ENCODE measurements around the gene ANXA2. TPM values are rescaled to one million over a fixed set of nuclear protein-coding genes. Genes with fewer than 3 reads are reported as not detected.

ANXA2 gene
- total RNA-seq, 5 donors from 2014 or later (not counting 1 experiment from before 2014, with no cell fraction given) = 59.4 to 223 (median 159) TPM

GRCh38 chr15:60394689-60395097, 3.1 kb downstream of the ANXA2 start:
- H3K27ac ChIP-seq (ENCODE audit: low read length) = no peak overlapping the region
- H3K36me3 ChIP-seq (ENCODE audit: control insufficient read depth in 2 of 2, extremely low read depth in 1 of 2, insufficient read depth in 1 of 2, low read length in 1 of 2) = peaks cover 0 to 2% of the 10 kb centered on the region in 2 donors
- no CpG with 5 or more reads among the region's 1 CpG for WGBS (ENCODE audit: insufficient coverage)
- H3K9me3 Mint-ChIP-seq = no peaks in the 10 kb centered on the region
- peaks cover 0 to 4% of the 10 kb centered on the region in 2 donors for H3K27me3 Mint-ChIP-seq
- no peaks in the 10 kb centered on the region for H3K9me3 ChIP-seq
- no peak overlapping the region for H3K4me3 Mint-ChIP-seq
- no peak overlapping the region for H3K4me3 ChIP-seq (ENCODE audit: control insufficient read depth in 1 of 2, extremely low read depth in 1 of 2, low read length in 1 of 2)
- CTCF ChIA-PET = interaction anchor here (0.6 to 0.8 kb wide), 2 partner anchors 31 to 77 kb away, joined by 3 read pairs; no protein-coding TSS in a partner anchor
- POLR2A ChIA-PET = no interaction called here
- peaks cover 21% of the 10 kb centered on the region for H3K36me3 Mint-ChIP-seq
- H3K4me1 ChIP-seq (ENCODE audit: control insufficient read depth in 1 of 2, extremely low read depth in 1 of 2, insufficient read depth in 2 of 2, low read length in 2 of 2) = peaks cover 8 to 60% of the 10 kb centered on the region in 2 experiments
- H3K27ac Mint-ChIP-seq = peak overlapping the region in 1 of 2 donors; percentile 10
- DNase-seq = no peak
- H3K27me3 ChIP-seq (replicated peaks in 1 of 2; ENCODE audit: control insufficient read depth in 2 of 2, extremely low read depth in 1 of 2, insufficient read depth in 2 of 2, low read length in 1 of 2) = no peaks in the 10 kb centered on the region
- ATAC-seq (replicated peaks in 1 of 4) = no peak
- peaks cover 47 to 83% (median 65%) of the 10 kb centered on the region in 3 donors for H3K4me1 Mint-ChIP-seq

DNA sequence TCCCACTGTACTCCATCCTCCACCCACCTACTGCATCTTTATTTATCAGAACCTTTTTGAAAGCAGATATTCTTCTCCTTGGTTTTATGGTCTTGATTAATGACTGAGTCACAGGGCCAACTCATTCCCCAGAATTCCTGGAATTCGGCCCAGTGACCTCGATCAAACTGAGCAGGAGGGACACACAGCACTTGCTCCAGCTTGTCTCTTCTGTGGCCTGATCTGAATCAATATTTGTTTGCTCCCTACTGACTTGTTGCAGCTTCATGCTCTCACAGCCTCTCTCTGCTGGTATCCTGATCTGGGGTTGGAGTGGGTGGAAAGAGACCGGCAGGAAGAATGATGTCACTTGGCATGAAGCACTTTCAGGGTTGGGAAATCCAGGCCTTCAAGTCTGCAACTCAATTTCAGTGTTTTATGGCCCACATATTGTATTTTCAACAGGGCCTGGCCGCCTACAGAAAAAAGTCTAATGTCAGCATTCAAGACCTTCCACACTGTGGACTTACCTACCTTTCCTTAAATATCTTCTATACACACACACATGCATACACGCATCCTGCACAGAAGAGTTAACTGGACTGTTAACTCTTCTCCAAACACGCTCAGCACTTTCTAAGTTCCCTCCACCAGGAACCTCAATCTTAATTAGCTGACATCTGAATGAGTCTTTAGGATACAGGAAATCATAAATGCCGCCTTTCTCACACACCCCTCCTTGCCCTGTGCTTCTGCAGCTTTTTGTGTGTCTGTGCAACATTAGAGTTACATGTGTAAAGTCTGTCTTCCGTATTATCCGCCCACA, 4.6 kb downstream of the ANXA2 start:
- Mint-ChIP-seq H3K36me3 (peaks cover 21% of the 10 kb centered on the region), H3K4me1 (peaks cover 46 to 85% (median 67%) of the 10 kb centered on the region in 3 donors), H3K27me3 (no peaks in the 10 kb centered on the region), H3K9me3 (no peaks in the 10 kb centered on the region), H3K4me3 (peak overlapping the region in 1 of 3 donors; percentile 29), H3K27ac (peak overlapping the region in 1 of 2 donors; percentile 27)
- ATAC-seq (replicated peaks in 1 of 4) (no peak), DNase-seq (no peak)
- POLR2A ChIA-PET = interaction anchor here in 1 of 2 donors (0.6 kb wide), 1 partner anchor 29 kb away, joined by 4 read pairs; no protein-coding TSS in a partner anchor
- peak overlapping the region; percentile 25 for H3K27ac ChIP-seq (ENCODE audit: low read length)
- peaks cover 9 to 54% of the 10 kb centered on the region in 2 experiments for H3K4me1 ChIP-seq (ENCODE audit: control insufficient read depth in 1 of 2, extremely low read depth in 1 of 2, insufficient read depth in 2 of 2, low read length in 2 of 2)
- 84% methylated on average over 3 of the region's 9 CpGs for WGBS (ENCODE audit: insufficient coverage)
- peaks cover 0 to 2% of the 10 kb centered on the region in 2 donors for H3K36me3 ChIP-seq (ENCODE audit: control insufficient read depth in 2 of 2, extremely low read depth in 1 of 2, insufficient read depth in 1 of 2, low read length in 1 of 2)
- no peak overlapping the region for H3K4me3 ChIP-seq (ENCODE audit: control insufficient read depth in 1 of 2, extremely low read depth in 1 of 2, low read length in 1 of 2)
- CTCF ChIA-PET = no interaction called here
- no peaks in the 10 kb centered on the region for H3K27me3 ChIP-seq (replicated peaks in 1 of 2; ENCODE audit: control insufficient read depth in 2 of 2, extremely low read depth in 1 of 2, insufficient read depth in 2 of 2, low read length in 1 of 2)
- H3K9me3 ChIP-seq = no peaks in the 10 kb centered on the region

GRCh38 chr15:60392601-60392985, 5.2 kb downstream of the ANXA2 start:
- POLR2A ChIA-PET = interaction anchor here in 1 of 2 donors (0.6 kb wide), 1 partner anchor 29 kb away, joined by 4 read pairs; no protein-coding TSS in a partner anchor
- H3K9me3 ChIP-seq = no peaks in the 10 kb centered on the region
- DNase-seq (peak in 18 of 35 experiments; percentile 3 to 63 (median 12)), ATAC-seq (replicated peaks in 1 of 4) (no peak)
- H3K9me3 Mint-ChIP-seq = no peaks in the 10 kb centered on the region
- no peak overlapping the region for H3K4me3 Mint-ChIP-seq
- H3K4me3 ChIP-seq (ENCODE audit: control insufficient read depth in 1 of 2, extremely low read depth in 1 of 2, low read length in 1 of 2) = no peak overlapping the region
- peak overlapping the region; percentile 25 for H3K27ac ChIP-seq (ENCODE audit: low read length)
- no peaks in the 10 kb centered on the region for H3K27me3 ChIP-seq (replicated peaks in 1 of 2; ENCODE audit: control insufficient read depth in 2 of 2, extremely low read depth in 1 of 2, insufficient read depth in 2 of 2, low read length in 1 of 2)
- H3K4me1 ChIP-seq (ENCODE audit: control insufficient read depth in 1 of 2, extremely low read depth in 1 of 2, insufficient read depth in 2 of 2, low read length in 2 of 2) = peaks cover 9 to 52% of the 10 kb centered on the region in 2 experiments
- H3K27me3 Mint-ChIP-seq = no peaks in the 10 kb centered on the region
- peaks cover 45 to 87% (median 69%) of the 10 kb centered on the region in 3 donors for H3K4me1 Mint-ChIP-seq
- H3K27ac Mint-ChIP-seq = peak overlapping the region in 1 of 2 donors; percentile 55
- CTCF ChIA-PET = no interaction called here
- no CpG with 5 or more reads among the region's 3 CpGs for WGBS (ENCODE audit: insufficient coverage)
- peaks cover 21% of the 10 kb centered on the region for H3K36me3 Mint-ChIP-seq
- H3K36me3 ChIP-seq (ENCODE audit: control insufficient read depth in 2 of 2, extremely low read depth in 1 of 2, insufficient read depth in 1 of 2, low read length in 1 of 2) = peaks cover 0 to 2% of the 10 kb centered on the region in 2 donors

GRCh38 chr15:60391722-60392315, 6.0 kb downstream of the ANXA2 start:
- H3K9me3 Mint-ChIP-seq = no peaks in the 10 kb centered on the region
- H3K4me1 Mint-ChIP-seq = peaks cover 41 to 91% (median 71%) of the 10 kb centered on the region in 3 donors
- H3K4me3 Mint-ChIP-seq = no peak overlapping the region
- Histone ChIP-seq H3K27me3 (replicated peaks in 1 of 2; ENCODE audit: control insufficient read depth in 2 of 2, extremely low read depth in 1 of 2, insufficient read depth in 2 of 2, low read length in 1 of 2) (no peaks in the 10 kb centered on the region), H3K27ac (ENCODE audit: low read length) (no peak overlapping the region), H3K4me3 (ENCODE audit: control insufficient read depth in 1 of 2, extremely low read depth in 1 of 2, low read length in 1 of 2) (no peak overlapping the region), H3K36me3 (ENCODE audit: control insufficient read depth in 2 of 2, extremely low read depth in 1 of 2, insufficient read depth in 1 of 2, low read length in 1 of 2) (peaks cover 0 to 2% of the 10 kb centered on the region in 2 donors), H3K9me3 (no peaks in the 10 kb centered on the region), H3K4me1 (ENCODE audit: control insufficient read depth in 1 of 2, extremely low read depth in 1 of 2, insufficient read depth in 2 of 2, low read length in 2 of 2) (peaks cover 5 to 47% of the 10 kb centered on the region in 2 experiments)
- POLR2A ChIA-PET = no interaction called here
- 33% methylated on average over 2 of the region's 4 CpGs for WGBS (ENCODE audit: insufficient coverage)
- DNase-seq (no peak), ATAC-seq (replicated peaks in 1 of 4) (no peak)
- no peaks in the 10 kb centered on the region for H3K27me3 Mint-ChIP-seq
- CTCF ChIA-PET = no interaction called here
- peak overlapping the region in 1 of 2 donors; percentile 61 for H3K27ac Mint-ChIP-seq
- H3K36me3 Mint-ChIP-seq = peaks cover 21% of the 10 kb centered on the region

GRCh38 chr15:60390871-60391501, 6.8 kb downstream of the ANXA2 start:
- H3K27ac Mint-ChIP-seq = peak overlapping the region in 1 of 2 donors; percentile 41

DNA sequence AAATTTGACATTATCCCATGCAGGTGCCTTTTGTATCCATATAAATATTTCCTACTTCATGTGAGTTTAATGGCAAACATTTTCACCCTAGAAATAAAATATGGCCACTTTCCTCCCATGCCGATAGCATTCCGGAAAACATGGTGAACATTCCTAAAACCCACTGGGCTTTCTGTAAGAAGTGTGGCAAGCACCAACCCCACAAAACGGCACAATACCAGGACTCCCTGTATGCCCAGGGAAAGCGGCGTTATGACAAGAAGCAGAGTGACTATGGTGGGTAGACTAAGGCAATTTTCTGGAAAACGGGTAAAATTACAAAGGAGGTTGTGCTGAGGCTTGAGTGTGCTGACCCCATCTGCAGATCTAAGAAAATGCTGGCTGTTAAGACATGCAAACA, 7.6 kb downstream of the ANXA2 start:
- DNase-seq (no peak), ATAC-seq (replicated peaks in 1 of 4) (no peak)
- Mint-ChIP-seq H3K27ac (no peak overlapping the region), H3K4me1 (peaks cover 31 to 86% (median 63%) of the 10 kb centered on the region in 3 donors), H3K36me3 (peaks cover 13% of the 10 kb centered on the region), H3K27me3 (no peaks in the 10 kb centered on the region), H3K4me3 (peak overlapping the region in 1 of 3 donors; percentile 62), H3K9me3 (no peaks in the 10 kb centered on the region)
- 96% methylated on average over 3 of the region's 6 CpGs for WGBS (ENCODE audit: insufficient coverage)
- peaks cover 5 to 33% of the 10 kb centered on the region in 2 experiments for H3K4me1 ChIP-seq (ENCODE audit: control insufficient read depth in 1 of 2, extremely low read depth in 1 of 2, insufficient read depth in 2 of 2, low read length in 2 of 2)
- ChIA-PET CTCF (no interaction called here), POLR2A (no interaction called here)
- peaks cover 0 to 2% of the 10 kb centered on the region in 2 donors for H3K36me3 ChIP-seq (ENCODE audit: control insufficient read depth in 2 of 2, extremely low read depth in 1 of 2, insufficient read depth in 1 of 2, low read length in 1 of 2)
- peak overlapping the region; percentile 2 for H3K27ac ChIP-seq (ENCODE audit: low read length)
- H3K9me3 ChIP-seq = no peaks in the 10 kb centered on the region
- no peaks in the 10 kb centered on the region for H3K27me3 ChIP-seq (replicated peaks in 1 of 2; ENCODE audit: control insufficient read depth in 2 of 2, extremely low read depth in 1 of 2, insufficient read depth in 2 of 2, low read length in 1 of 2)
- H3K4me3 ChIP-seq (ENCODE audit: control insufficient read depth in 1 of 2, extremely low read depth in 1 of 2, low read length in 1 of 2) = no peak overlapping the region

More at GRCh38 chr15:60390871-60391501, 6.8 kb downstream of the ANXA2 start:
- Histone ChIP-seq H3K4me1 (ENCODE audit: control insufficient read depth in 1 of 2, extremely low read depth in 1 of 2, insufficient read depth in 2 of 2, low read length in 2 of 2) (peaks cover 5 to 39% of the 10 kb centered on the region in 2 experiments), H3K9me3 (no peaks in the 10 kb centered on the region), H3K36me3 (ENCODE audit: control insufficient read depth in 2 of 2, extremely low read depth in 1 of 2, insufficient read depth in 1 of 2, low read length in 1 of 2) (peaks cover 0 to 2% of the 10 kb centered on the region in 2 donors), H3K27ac (ENCODE audit: low read length) (no peak overlapping the region), H3K4me3 (ENCODE audit: control insufficient read depth in 1 of 2, extremely low read depth in 1 of 2, low read length in 1 of 2) (no peak overlapping the region), H3K27me3 (replicated peaks in 1 of 2; ENCODE audit: control insufficient read depth in 2 of 2, extremely low read depth in 1 of 2, insufficient read depth in 2 of 2, low read length in 1 of 2) (no peaks in the 10 kb centered on the region)
- Mint-ChIP-seq H3K4me1 (peaks cover 32 to 89% (median 69%) of the 10 kb centered on the region in 3 donors), H3K9me3 (no peaks in the 10 kb centered on the region), H3K36me3 (peaks cover 18% of the 10 kb centered on the region), H3K27me3 (no peaks in the 10 kb centered on the region), H3K4me3 (peak overlapping the region in 1 of 3 donors; percentile 7)
- 88% methylated on average over 5 of the region's 6 CpGs for WGBS (ENCODE audit: insufficient coverage)
- no peak for DNase-seq
- ATAC-seq (replicated peaks in 1 of 4) = no peak
- POLR2A ChIA-PET = no interaction called here
- CTCF ChIA-PET = no interaction called here
